Fibroblast of skin of back (primary cell): ENCODE measurements around the gene NBDY.
A peak's percentile ranks its signal among the peaks of the same experiment; 100 is the strongest.

Experiments used
- DNase-seq: peaks from one replicate; pipeline ENCODE4 v3.0.0-alpha.2; 2013

The NBDY gene

DNA sequence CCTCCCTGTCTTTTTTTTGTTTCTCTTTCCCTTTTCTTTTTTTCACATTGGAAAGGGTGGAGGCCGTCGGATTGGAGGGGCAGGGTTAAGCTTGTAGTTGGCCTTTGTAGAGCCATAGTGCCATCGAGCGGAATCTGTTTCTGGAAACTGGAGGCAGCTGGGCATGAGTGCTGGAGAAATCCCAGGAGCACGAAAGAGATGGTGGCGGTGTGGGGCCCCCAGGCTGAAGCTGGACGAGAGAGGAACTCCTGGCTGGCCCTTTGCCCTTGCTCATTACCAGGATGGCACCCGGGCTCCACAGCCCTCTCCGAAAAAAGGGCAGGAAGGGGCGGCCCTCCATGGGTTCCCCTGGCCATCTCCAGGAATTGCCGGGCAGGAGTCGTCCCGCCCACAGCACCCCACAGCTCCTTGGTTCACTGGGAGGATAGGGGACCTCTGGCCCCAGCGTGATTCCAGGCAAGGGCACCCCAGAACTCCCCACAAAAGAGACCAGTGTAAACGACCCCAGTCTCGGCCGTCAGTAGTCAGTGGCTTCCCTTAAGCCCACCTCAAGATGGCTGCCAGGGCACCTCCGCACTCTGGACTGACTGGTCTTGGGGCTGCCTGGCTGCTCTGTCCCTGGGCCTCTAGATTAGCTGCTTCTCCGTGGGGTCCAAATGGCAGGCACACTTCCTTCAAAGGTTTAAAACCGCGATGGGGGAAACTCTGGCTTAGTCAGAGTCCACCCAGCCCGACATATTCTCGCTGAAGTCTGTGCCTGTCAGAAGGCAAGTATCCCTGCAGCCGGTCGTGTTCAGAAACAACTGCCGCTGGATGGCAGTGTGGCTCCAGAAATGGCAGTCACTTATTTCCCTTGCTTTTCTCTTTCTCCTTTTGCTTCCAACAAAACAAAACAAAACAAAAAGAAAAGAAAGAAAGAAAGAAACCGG, 74.1 kb downstream of the NBDY start:
- DNase-seq: peak; percentile 43

GRCh38 chrX:56803850-56804681, 75.0 kb downstream of the NBDY start:
- no peak for DNase-seq

- no peak for DNase-seq
Observed at GRCh38 chrX:56804867-56805266, 75.8 kb downstream of the NBDY start.

DNA sequence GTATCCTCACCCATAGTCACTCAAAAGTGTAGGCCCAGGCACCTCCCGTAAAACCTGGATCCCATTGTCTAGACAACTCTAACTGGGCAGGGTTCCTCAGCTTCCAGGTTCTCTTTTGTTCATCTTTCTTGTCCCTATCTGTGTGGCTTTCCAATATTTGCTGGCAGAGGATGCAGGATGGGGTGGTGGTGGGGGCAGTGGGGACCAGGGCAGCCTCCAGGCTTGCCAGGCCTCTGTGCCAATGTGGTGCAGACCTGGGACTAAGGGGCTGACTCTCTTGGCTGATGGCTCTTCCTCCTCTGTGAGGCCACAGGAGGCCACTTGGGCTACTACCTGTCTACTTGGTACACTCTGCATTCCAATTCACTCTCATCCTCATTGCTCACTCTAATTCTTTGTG, 76.4 kb downstream of the NBDY start:
- no peak for DNase-seq

DNA sequence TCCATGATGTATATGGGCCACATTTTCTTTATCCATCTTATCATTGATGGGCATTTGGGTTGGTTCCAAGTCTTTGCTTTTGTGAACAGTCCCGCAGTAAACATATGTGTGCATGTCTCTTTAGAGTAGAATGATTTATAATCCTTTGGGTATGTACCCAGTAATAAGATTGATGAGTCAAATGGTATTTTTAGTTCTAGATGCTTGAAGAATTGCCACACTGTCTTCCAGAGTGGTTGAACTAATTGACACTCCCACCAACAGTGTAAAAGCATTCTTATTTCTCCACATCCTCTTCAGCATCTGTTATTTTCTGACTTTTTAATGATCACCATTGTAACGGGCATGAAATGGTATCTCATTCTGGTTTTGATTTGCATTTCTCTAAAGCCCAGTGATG, 77.1 kb downstream of the NBDY start:
- peak; percentile 29 for DNase-seq

- DNase-seq: no peak
Observed at GRCh38 chrX:56811599-56811998, 82.6 kb downstream of the NBDY start.

GRCh38 chrX:56812515-56813105, 83.6 kb downstream of the NBDY start:
- no peak for DNase-seq

GRCh38 chrX:56813318-56813837, 84.3 kb downstream of the NBDY start:
- peak; percentile 55 for DNase-seq

GRCh38 chrX:56817179-56817578, 88.1 kb downstream of the NBDY start:
- no peak for DNase-seq

GRCh38 chrX:56826020-56826419, 97.0 kb downstream of the NBDY start:
- DNase-seq: no peak

DNA sequence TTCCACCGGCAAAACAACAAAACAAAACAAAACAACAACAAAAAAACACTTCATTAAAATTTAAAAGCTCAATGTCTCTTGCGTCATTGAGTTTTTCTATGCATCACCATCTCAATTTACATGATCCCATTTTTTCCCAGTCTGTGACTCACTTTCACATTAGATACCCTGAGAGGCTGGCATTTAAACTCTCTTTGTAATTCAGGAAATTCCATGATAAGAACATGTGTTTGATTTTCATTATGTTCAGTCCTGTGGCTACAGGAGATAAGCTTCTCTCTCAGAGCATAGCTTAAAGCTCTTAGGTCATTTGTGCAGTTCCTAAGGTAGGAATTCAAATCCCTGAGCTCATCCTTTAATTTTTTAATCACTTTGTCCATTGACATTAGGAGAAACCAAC, 104.6 kb downstream of the NBDY start:
- no peak for DNase-seq

DNA sequence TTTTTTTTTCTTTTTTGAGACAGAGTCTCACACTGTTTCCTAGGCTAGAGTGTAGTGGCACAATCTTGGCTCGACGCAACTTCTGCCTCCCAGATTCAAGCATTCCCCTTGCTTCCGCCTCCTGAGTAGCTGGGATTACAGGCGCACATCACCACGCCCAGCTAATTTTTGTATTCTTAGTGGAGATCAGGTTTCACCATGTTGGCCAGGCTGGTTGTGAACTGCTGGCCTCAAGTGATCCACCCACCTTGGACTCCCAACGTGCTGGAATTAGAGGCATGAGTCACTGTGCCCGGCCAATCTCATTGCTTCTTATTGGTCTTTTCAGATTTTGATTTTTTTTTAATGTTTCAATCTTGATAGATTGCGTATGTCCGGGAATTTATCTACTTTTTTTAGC, 124.4 kb downstream of the NBDY start:
- DNase-seq: no peak

GRCh38 chrX:56857042-56857441, 128.0 kb downstream of the NBDY start:
- DNase-seq: no peak

DNA sequence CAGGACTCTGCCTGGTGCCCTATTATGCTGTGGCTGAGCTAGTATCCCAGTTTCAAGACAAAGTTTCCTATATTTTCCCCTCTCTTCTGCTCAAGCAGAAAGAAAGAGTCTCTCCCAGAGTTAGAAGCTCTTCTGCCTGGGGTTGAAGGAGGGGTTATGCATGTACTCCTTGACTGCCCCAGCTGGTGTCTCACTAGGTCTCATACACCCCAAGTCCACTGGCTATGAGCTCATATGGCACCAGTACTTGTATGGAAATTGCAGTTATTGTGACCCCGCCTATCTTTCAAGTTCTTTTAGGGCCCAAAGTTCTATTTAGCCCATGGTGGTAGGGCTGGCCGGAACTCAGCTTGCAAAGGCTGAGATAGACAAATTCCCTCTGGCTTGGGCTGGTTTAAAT, 131.8 kb downstream of the NBDY start:
- DNase-seq: no peak
